Astrocyte of the spinal cord (primary cell): ENCODE measurements around the gene NECAP2.

ENCODE experiments used
- DNase-seq: peaks from one replicate; pipeline ENCODE4 v3.0.0; 2011; ENCODE audit warnings: low read depth, low spot score
- H3K4me3 ChIP-seq: 2 replicates; pipeline ENCODE4 v1.5.1; 2011; ENCODE audit warnings: low read depth, mild to moderate bottlenecking, low read length, moderate library complexity
- in situ Hi-C: cut with HindIII; loops from 2 replicates; pipeline ENCODE4 v1.10.0; 2017; ENCODE audit warnings: low sequenced_read_pairs
- TF ChIP-seq, protein P1 (sequence below): IDR thresholded peaks from 2 replicates; pipeline ENCODE4 v1.5.1; 2012; ENCODE audit warnings: low read depth, mild to moderate bottlenecking, low read length, inconsistent platforms

NECAP2 gene

DNA sequence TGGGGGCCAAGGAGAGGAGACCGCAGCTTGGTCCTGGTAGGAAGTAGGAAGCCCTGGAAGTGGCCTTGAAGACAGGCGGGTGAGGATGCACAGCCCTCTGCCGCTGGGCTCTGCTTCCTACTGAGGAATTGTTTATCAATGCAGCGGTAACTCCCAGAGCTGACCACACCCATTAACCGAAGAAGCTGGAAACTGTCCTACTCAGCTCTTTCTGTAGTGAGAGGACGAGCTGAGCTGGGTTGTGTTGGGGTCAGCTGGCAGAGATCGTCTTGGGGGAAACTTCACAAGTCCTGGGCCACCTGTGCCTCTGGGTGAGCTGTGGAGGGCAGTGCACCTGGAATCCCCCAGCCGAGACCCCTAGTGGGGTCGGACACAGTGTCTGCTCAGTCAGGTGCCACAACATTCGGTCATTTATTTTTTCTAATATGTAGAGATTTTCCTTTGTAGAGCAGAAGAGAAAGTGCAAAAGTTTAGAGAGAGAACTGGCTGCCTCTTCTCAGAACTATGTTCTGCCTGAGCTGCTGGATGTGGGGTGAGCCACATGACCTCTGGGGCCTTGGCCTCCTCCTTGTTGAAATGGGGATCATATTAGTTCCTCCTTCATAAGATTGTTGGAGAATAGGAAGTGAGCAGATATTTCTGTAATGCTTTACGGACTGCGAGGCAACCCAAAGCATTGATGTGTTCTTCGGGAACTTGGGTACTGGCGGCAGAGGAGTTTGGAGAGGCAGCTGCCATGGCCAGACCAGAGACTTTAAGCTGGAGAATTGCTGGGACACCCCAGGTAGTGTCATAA is 3.6 kb downstream of the NECAP2 start:
- no peak overlapping the region for H3K4me3 ChIP-seq
- in situ Hi-C loops, result no loop called here

DNA sequence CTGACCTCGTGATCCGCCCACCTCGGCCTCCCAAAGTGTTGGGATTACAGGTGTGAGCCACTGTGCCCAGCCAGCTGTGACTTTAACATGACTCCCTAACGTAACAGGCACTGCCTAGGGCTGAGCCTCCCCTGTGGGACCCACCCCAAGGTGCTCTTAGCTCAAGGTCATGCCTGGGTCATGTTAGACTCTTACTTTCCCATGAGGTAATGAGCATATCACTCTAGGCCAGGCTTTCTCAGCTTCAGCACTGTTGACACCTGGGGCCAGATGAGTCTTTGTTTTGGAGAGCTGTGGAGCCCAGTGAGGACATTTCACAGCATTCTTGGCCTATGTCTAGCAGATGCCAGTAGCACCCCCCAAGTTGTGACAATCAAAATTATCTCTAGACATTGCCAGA is 4.5 kb downstream of the NECAP2 start:
- no peak overlapping the region for H3K4me3 ChIP-seq
- DNase-seq, result no peak
- TF ChIP-seq, protein P1, sequence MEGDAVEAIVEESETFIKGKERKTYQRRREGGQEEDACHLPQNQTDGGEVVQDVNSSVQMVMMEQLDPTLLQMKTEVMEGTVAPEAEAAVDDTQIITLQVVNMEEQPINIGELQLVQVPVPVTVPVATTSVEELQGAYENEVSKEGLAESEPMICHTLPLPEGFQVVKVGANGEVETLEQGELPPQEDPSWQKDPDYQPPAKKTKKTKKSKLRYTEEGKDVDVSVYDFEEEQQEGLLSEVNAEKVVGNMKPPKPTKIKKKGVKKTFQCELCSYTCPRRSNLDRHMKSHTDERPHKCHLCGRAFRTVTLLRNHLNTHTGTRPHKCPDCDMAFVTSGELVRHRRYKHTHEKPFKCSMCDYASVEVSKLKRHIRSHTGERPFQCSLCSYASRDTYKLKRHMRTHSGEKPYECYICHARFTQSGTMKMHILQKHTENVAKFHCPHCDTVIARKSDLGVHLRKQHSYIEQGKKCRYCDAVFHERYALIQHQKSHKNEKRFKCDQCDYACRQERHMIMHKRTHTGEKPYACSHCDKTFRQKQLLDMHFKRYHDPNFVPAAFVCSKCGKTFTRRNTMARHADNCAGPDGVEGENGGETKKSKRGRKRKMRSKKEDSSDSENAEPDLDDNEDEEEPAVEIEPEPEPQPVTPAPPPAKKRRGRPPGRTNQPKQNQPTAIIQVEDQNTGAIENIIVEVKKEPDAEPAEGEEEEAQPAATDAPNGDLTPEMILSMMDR, result no peak
- in situ Hi-C loops, result no loop called here

More for the DNA sequence above, 3.6 kb downstream of the NECAP2 start:
- TF ChIP-seq, protein P1, result no peak
- no peak for DNase-seq

DNA sequence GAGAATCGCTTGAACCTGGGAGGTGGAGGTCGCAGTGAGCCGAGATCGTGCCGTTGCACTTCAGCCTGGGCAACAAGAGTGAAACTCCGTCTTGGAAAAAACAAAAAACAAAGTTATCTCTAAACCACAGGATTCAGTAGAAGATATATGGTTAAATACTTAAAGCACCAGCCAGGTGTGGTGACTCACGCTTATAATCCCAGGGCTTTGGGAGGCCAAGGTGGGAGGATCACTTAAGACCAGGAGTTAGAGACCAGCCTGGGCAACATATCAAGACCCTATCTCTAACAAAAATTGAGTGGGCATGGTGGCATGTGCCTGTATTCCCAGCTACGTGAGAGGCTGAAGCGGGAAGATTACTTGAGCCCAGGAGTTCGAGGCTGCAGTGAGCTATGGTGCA is 5.6 kb downstream of the NECAP2 start:
- DNase-seq, result no peak
- H3K4me3 ChIP-seq, result no peak overlapping the region
- in situ Hi-C loops, result no loop called here
- TF ChIP-seq, protein P1, result no peak

DNA sequence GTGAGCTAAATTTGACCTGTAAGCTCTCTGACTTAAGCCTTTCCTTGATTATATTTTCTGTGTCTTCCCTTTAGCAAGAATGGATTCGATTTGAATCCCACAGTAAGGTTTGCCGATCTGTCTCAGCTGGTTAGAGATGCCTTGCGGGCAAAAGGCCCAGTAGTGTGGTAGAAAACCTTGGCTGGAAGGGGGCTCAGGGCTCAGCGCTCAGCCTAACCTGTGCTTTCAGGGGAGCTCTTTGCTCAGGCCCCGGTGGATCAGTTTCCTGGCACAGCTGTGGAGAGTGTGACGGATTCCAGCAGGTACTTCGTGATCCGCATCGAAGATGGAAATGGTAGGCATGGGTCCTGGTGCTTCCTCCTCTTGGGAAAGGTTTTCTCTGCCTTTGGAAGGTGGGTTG is 7.1 kb downstream of the NECAP2 start:
- TF ChIP-seq, protein P1, result no peak
- no peak overlapping the region for H3K4me3 ChIP-seq
- in situ Hi-C loops, result no loop called here

DNA sequence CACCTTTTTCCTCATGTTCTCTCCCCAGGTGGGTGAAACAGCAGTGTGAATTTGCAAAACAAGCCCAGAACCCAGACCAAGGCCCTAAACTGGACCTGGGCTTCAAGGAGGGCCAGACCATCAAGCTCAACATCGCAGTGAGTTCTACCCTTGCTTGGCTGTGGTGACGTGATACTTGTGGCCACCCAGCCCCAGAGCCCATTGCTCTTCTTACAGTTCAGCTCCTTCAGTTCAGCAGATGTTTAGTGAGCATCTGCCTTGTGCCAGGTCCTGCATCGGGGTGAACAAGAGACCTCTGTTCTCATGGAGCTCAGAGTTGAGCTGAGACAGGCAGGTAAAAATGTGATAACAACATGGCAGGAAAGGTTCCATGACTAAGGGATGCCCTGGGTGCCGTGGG is 8.5 kb downstream of the NECAP2 start:
- in situ Hi-C loops, result no loop called here
- H3K4me3 ChIP-seq, result no peak overlapping the region
- no peak for DNase-seq
- TF ChIP-seq, protein P1, result no peak

More for the DNA sequence above, 7.1 kb downstream of the NECAP2 start:
- DNase-seq, result no peak

DNA sequence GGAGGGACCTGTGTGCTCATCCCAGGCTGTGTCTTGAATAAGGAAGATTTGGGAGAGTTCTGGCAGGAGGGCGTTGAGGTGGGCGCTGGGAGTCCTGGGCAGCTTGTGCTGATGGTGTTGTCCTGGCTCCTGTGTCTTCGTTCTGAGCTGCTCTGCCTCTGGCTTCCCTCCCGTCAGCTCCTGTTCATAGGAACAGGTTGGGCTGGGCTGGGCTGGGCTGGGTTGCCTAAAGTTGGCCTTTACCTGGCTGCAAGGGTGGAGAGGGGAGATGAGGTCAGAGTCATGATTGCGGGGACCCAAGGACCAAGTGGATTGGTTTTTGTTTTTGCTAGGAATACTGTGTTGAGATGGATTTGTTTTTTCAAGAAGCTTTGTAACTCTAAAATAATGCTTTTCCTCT is 9.1 kb downstream of the NECAP2 start:
- in situ Hi-C loops, result no loop called here
- no peak overlapping the region for H3K4me3 ChIP-seq
- TF ChIP-seq, protein P1, result no peak
- DNase-seq, result no peak
